ENCODE measurements around the gene SIGLEC14. TPM values are rescaled to one million over a fixed set of nuclear protein-coding genes. Genes with fewer than 3 reads are reported as not detected.
A peak's percentile ranks its signal among the peaks of the same experiment; 100 is the strongest.
"Not testable (repeated sequence)": the region's sequence is repeated elsewhere in the genome, so short reads cannot be mapped to it uniquely, and the experiment has no call there.

Gene SIGLEC14
- total RNA-seq, 1 donor: not detected

DNA sequence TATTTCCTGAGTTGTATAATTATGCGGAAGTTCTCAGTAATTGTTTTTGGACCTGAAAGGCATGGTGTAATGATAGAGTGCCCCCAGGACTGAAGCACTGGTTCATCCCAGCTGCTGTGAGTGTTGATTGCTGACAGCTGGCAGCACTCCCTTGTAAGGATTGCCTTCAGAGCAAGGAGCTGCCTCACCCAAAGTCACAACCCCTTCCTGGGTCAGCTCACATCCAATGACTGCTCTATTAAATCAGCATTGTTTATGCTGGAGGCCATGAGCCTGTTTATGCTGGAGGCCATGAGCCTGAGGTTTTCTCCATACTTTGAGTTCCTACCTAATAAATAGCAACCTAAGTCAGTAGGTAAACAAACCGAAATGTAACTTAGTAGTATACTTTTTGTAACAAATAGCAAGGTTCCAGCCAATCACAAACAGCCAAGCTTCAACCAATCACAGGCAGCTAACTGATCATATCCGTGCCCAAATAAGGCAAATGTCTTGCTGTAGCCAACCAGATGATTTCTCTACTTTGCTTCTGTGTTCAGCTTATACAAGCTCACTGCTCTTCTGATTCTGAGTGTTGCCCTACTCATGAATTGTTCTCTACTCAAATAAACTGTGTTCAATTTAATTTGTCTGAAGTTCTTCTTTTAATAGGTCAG is 34.8 kb upstream of the SIGLEC14 start:
- peak overlapping the region; percentile 69 for H2AFZ ChIP-seq (ENCODE audit: low read length)
- peaks cover 6% of the 10 kb centered on the region for H3K4me1 ChIP-seq (ENCODE audit: insufficient read depth, low read length)

DNA sequence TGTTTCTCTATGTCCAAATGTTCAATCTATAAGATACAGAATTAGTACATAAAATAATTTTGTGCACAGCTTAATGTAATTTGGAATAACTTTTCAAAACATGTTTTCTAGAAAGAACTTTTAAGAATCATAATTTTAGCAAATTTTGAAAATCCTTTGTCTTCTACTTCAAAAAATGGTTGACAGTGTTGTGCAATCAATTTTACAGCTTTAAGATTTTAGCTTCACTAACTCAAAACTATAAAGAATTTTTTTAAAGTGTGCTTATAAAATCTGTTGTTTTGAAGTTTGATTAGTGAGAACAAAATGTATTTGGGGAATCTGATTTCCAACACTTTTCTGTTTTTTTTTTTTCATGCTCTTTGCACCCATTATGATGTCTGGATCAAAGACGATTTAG is 33.8 kb upstream of the SIGLEC14 start:
- Histone ChIP-seq H3K4me1 (ENCODE audit: insufficient read depth, low read length) (no peaks in the 10 kb centered on the region), H3K36me3 (ENCODE audit: insufficient read depth, low read length) (no peaks in the 10 kb centered on the region), H3K9me3 (ENCODE audit: low read depth, low read length) (no peaks in the 10 kb centered on the region), H3K4me2 (ENCODE audit: insufficient read depth, low read length) (no peak overlapping the region), H3K79me2 (ENCODE audit: insufficient read depth, low read length) (no peaks in the 10 kb centered on the region), H3K27me3 (ENCODE audit: insufficient read depth, low read length) (peaks cover 7% of the 10 kb centered on the region), H3K27ac (ENCODE audit: low read depth, low read length) (no peak overlapping the region), H2AFZ (ENCODE audit: low read length) (no peak overlapping the region), H4K20me1 (ENCODE audit: insufficient read depth, low read length) (no peaks in the 10 kb centered on the region), H3K4me3 (ENCODE audit: insufficient read depth, low read length) (no peak overlapping the region)
- DNase-seq (ENCODE audit: insufficient read length, low spot score, missing footprints): no peak
- TF ChIP-seq, protein P1, sequence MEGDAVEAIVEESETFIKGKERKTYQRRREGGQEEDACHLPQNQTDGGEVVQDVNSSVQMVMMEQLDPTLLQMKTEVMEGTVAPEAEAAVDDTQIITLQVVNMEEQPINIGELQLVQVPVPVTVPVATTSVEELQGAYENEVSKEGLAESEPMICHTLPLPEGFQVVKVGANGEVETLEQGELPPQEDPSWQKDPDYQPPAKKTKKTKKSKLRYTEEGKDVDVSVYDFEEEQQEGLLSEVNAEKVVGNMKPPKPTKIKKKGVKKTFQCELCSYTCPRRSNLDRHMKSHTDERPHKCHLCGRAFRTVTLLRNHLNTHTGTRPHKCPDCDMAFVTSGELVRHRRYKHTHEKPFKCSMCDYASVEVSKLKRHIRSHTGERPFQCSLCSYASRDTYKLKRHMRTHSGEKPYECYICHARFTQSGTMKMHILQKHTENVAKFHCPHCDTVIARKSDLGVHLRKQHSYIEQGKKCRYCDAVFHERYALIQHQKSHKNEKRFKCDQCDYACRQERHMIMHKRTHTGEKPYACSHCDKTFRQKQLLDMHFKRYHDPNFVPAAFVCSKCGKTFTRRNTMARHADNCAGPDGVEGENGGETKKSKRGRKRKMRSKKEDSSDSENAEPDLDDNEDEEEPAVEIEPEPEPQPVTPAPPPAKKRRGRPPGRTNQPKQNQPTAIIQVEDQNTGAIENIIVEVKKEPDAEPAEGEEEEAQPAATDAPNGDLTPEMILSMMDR (IDR thresholded peaks at IDR 0.05; ENCODE audit: extremely low read depth, low read depth, low read length): no peak

More for the DNA sequence above, 34.8 kb upstream of the SIGLEC14 start:
- Histone ChIP-seq H4K20me1 (ENCODE audit: insufficient read depth, low read length) (no peaks in the 10 kb centered on the region), H3K4me2 (ENCODE audit: insufficient read depth, low read length) (no peak overlapping the region), H3K27ac (ENCODE audit: low read depth, low read length) (no peak overlapping the region), H3K27me3 (ENCODE audit: insufficient read depth, low read length) (peaks cover 7% of the 10 kb centered on the region), H3K9me3 (ENCODE audit: low read depth, low read length) (no peaks in the 10 kb centered on the region), H3K79me2 (ENCODE audit: insufficient read depth, low read length) (peaks cover under 1% of the 10 kb centered on the region), H3K4me3 (ENCODE audit: insufficient read depth, low read length) (no peak overlapping the region), H3K36me3 (ENCODE audit: insufficient read depth, low read length) (no peaks in the 10 kb centered on the region)
- TF ChIP-seq, protein P1 (IDR thresholded peaks at IDR 0.05; ENCODE audit: extremely low read depth, low read depth, low read length): no peak
- DNase-seq (ENCODE audit: insufficient read length, low spot score, missing footprints): no peak

DNA sequence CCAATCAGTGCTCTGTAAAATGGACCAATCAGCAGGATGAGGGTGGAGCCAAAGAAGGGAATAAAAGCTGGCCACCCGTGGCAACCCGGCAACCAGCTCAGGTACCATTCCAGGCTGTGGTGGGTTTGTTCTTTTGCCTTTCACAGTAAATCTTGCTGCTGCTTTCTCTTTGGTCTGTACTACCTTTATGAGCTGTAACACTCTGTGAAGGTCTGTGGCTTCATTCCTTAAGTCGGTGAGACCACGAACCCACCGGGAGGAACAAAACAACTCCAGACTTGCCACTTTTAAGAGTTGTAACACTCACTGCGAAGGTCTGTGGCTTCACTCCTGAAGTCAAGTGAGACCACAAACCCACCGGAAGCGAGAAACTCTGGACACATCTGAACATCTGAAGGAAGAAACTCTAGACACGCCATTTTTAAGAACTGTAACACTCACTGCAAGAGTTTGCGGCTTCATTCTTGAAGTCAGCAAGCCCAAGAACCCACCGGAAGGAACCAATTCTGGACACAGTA is 30.0 kb upstream of the SIGLEC14 start:
- Histone ChIP-seq H2AFZ (ENCODE audit: low read length) (no peak overlapping the region), H3K4me2 (ENCODE audit: insufficient read depth, low read length) (no peak overlapping the region), H3K27ac (ENCODE audit: low read depth, low read length) (no peak overlapping the region), H3K4me3 (ENCODE audit: insufficient read depth, low read length) (no peak overlapping the region), H4K20me1 (ENCODE audit: insufficient read depth, low read length) (no peaks in the 10 kb centered on the region), H3K9me3 (ENCODE audit: low read depth, low read length) (no peaks in the 10 kb centered on the region), H3K79me2 (ENCODE audit: insufficient read depth, low read length) (no peaks in the 10 kb centered on the region), H3K36me3 (ENCODE audit: insufficient read depth, low read length) (no peaks in the 10 kb centered on the region), H3K4me1 (ENCODE audit: insufficient read depth, low read length) (no peaks in the 10 kb centered on the region), H3K27me3 (ENCODE audit: insufficient read depth, low read length) (peaks cover 7% of the 10 kb centered on the region)
- TF ChIP-seq, protein P1 (IDR thresholded peaks at IDR 0.05; ENCODE audit: extremely low read depth, low read depth, low read length): no peak
- DNase-seq (ENCODE audit: insufficient read length, low spot score, missing footprints): no peak

DNA sequence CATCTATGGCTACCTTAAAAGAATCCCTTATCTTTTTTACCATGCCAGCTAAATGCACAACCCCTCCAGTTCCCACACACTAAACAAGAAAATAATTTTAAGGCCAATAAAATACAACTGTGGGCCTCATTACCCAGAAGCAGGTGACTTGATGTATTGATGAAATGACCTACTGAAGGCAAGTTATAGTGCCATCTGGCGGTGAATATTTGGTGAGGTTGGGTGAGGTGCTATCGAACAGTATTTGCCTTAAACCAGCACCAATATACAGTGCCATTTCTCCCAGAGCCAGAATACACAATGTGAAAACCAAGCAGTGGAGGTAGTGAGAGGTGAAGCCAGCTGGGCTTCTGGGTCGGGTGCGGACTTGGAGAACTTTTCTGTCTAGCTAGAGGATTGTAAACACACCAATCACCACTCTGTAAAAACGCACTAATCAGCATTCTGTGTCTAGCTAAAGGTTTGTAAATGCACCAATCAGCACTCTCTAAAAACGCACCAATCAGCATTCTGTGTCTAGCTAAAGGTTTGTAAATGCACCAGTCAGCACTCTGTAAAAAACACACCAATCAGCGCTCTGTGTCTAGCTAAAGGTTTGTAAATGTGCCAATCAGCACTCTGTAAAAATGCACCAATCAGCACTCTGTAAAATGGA is 29.4 kb upstream of the SIGLEC14 start:
- not testable (repeated sequence) for H3K9me3 ChIP-seq (ENCODE audit: low read depth, low read length); H3K36me3 ChIP-seq (ENCODE audit: insufficient read depth, low read length); H3K4me1 ChIP-seq (ENCODE audit: insufficient read depth, low read length); DNase-seq (ENCODE audit: insufficient read length, low spot score, missing footprints); H3K4me2 ChIP-seq (ENCODE audit: insufficient read depth, low read length); H4K20me1 ChIP-seq (ENCODE audit: insufficient read depth, low read length); H3K27ac ChIP-seq (ENCODE audit: low read depth, low read length); H3K79me2 ChIP-seq (ENCODE audit: insufficient read depth, low read length); H2AFZ ChIP-seq (ENCODE audit: low read length); H3K27me3 ChIP-seq (ENCODE audit: insufficient read depth, low read length); H3K4me3 ChIP-seq (ENCODE audit: insufficient read depth, low read length)
- TF ChIP-seq, protein P1 (IDR thresholded peaks at IDR 0.05; ENCODE audit: extremely low read depth, low read depth, low read length): peak; percentile 56

Measured in osteoblast (primary cell).